Measurements from ENCODE around the gene DCAF17. TPM values are rescaled to one million over a fixed set of nuclear protein-coding genes. Genes with fewer than 3 reads are reported as not detected.

Gene DCAF17
- total RNA-seq, 1 experiment from 2014 or later = 14.0 TPM

DNA sequence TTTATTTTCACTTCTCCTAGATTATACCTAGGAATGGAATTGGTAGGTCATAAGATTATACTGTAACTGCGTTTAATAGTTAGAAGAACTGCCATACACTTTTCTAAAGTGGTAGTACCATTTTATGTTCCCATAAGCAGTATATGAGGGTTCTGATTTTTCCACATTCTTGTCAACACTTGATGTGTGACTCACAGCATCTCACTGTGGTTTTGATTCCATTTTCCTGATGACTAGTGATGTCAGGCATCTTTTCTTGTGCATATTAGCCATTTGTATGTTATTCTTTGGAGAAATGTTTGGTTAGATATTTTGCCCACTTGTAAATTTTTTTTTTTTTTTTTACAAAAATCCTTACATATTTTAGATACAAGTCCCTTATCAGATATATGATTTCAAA is 2.3 kb downstream of the DCAF17 start:
- in situ Hi-C loops (cut with HindIII; ENCODE audit: low sequenced_read_pairs) = no loop called here
- no peak for DNase-seq (ENCODE audit: low spot score)

DNA sequence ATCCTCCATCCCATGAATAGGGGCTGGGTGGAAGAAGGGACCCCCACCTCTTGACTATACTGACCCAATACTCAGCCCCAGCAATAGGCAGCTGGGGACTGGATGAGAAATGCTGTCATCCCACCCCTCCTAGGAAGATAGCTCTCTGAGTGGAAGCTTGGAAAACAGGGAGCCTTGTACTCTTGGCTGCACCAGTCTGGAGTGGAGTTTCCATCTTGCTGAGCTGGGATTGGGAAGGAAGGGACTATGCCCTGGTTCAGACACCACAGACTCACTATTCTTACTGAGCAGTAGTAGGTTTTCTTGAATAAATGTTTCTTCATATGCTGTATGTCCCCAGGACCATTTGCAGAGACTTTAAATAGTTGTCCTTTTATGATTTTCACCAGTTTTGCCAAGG is 7.4 kb downstream of the DCAF17 start:
- in situ Hi-C loops (cut with HindIII; ENCODE audit: low sequenced_read_pairs) = no loop called here
- no peak for DNase-seq (ENCODE audit: low spot score)

DNA sequence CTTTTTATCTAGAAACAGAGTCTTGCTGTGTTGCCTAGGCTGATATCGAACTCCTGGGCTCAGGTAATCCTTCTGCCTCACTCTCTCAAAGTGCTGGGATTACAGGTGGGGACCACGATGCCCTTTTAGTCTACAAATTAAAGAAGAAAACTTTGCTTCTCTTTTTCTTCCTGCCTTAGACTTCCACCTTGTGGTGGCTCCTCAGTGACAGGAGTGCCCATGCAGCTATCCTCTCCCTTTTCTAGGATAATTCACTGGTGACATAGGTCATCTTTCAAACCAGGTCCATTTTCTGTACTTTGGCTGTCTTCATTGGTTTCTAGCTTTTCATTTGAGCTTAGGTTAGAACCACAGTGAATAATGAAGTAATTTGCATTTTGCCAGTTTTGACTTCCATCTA is 13.6 kb downstream of the DCAF17 start:
- in situ Hi-C loops (cut with HindIII; ENCODE audit: low sequenced_read_pairs) = no loop called here

DNA sequence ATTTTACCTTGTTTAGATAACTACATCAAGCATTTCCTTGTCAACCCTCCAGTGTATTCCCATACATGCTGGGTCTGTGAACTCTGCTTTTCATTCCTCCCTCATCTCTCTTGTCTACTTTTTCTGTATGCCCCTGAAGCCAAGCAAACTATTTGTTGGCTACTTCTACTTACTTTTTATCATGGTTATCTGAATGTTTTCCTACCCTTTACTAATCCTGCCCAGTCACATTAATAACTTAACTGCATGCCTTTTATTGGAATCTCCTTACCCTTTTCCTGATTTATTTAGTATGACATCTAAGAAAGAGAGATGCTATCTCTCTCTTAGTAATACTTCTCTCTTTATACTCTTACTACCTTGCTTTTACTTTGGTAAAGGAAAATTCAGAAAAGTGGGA is 17.0 kb downstream of the DCAF17 start:
- no peak for DNase-seq (ENCODE audit: low spot score)
- in situ Hi-C loops (cut with HindIII; ENCODE audit: low sequenced_read_pairs) = no loop called here

More for the DNA sequence above, 13.6 kb downstream of the DCAF17 start:
- DNase-seq (ENCODE audit: low spot score) = no peak

DNA sequence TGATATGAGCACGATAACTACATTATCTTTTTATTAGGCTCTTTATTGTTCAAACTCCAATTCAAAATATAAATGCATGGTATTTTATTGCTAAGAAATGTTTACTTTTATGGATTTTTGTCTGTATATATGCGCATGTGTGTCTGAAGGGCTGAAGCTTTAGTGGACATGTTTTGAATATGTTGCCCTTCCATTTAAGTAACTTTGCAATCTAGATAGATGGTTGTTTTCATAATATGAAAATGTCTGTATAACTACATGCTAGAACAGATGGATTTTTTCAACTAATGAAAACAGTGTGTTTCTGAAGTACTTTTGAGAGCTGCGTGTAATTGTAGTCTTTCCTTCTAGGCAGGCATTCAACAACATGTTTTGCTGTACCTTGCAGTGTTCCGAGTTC is 18.7 kb downstream of the DCAF17 start:
- in situ Hi-C loops (cut with HindIII; ENCODE audit: low sequenced_read_pairs) = no loop called here
- DNase-seq (ENCODE audit: low spot score) = no peak

DNA sequence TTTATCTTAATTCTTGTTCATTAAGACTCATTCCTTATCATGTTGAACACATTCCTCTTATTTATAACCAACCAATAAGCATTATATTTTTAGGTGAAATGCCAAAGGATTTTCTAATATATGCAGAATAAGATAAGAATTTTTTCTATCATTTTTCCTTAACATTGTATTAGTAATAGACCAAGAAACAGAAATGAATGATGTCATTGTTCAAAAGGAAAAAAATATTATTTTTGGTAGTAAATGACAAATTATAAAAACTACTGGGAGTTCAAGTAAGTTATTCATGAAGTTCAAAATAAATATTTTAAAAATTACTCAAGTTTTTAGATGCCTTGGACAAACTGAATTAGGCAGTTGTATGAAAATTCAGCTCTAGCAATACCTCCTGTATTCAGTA is 25.5 kb downstream of the DCAF17 start:
- in situ Hi-C loops (cut with HindIII; ENCODE audit: low sequenced_read_pairs) = no loop called here
- no peak for DNase-seq (ENCODE audit: low spot score)

DNA sequence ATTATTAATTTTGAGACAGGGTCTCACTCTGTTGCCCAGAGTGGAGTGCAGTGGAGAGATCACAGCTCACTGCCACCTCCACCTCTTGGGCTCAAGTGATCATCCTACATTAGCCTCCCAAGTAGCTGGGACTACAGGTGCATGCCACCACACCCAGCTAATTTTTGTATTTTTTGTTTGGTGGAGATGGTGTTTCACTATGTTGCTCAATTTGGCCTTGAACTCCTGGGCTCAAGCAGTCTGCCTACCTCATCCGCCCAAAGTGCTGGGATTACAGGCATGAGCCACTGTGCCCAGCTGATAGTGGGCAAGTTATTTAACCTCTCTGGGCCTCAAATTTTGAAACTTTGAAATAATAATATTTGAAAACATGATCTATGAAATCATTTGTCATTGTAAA is 26.5 kb downstream of the DCAF17 start:
- in situ Hi-C loops (cut with HindIII; ENCODE audit: low sequenced_read_pairs) = no loop called here
- no peak for DNase-seq (ENCODE audit: low spot score)

DNA sequence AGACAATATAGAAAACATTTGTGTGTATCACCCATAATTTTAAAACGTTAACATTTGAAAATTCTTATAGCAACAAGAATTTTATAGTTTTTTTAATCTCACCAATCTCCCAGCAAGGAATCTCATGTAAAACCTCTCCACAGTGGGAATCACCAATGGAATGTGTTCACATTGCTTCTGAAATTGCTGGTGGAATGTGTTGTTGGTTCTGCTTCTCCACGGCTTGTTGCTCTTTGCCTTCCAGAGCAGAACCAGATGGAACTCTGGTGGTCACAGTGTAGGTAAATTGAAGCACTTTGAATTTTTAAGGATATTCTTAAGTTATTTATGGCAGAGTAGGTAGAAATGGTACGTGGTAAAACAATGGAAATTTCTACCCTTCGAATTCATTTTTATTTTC is 35.1 kb downstream of the DCAF17 start:
- DNase-seq (ENCODE audit: low spot score) = no peak
- in situ Hi-C loops (cut with HindIII; ENCODE audit: low sequenced_read_pairs) = no loop called here

DNA sequence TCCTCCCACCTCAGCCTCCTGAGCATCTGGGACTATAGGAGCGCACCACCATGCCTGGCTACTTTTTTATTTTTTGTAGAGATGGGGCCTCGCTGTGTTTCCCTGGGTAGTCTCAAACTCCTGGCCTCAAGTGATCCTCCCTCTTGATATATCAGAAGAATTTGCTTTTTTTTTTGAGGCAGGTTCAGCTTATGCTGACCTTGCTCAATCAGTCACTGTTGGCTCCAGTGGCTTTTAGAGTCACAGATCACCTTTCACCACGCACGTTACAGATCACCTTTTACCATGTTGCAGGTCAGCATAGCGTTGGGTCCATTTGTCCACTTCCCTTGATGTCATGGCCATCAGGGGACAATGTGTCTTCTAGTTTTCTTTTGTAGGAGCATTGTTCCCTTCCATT is 36.1 kb downstream of the DCAF17 start:
- DNase-seq (ENCODE audit: low spot score) = no peak
- in situ Hi-C loops (cut with HindIII; ENCODE audit: low sequenced_read_pairs) = no loop called here

DNA sequence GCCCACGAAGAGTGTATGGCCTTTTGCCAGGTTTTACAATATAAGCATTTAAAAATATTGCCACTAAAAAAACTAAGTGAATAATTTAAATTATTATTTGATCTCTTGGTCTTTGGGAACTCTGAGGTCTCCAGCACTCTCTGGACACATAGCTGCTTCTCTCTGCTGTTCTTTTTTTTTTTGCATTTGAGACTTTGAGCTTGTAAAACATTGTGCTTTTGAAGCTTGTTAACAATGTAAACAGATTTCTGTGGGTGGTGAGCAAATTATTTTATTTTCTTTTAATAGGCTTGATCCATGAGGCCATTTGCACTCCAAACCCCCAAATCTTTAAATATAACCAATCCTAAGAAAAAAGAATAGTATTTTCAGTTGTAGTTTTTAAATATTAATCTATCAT is 42.0 kb downstream of the DCAF17 start:
- in situ Hi-C loops (cut with HindIII; ENCODE audit: low sequenced_read_pairs) = no loop called here
- no peak for DNase-seq (ENCODE audit: low spot score)

DNA sequence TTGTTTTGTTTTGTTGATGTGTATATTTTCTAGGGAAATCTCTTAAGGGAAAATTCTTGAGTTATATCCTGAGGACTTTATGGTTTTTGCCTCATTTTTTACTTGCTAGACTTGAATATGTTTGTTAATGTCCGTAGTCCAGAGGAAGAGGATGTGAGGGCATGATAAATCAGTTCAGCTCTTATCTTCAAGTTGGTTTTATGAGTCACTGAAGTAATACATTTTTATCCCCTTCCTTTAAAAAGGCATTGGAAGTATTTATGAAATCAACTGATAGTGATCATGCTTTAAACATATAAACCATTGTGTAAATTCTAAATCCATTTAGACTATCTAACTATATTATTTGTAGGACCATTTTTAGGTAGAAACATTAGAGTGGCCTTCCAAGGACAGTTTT is 44.3 kb downstream of the DCAF17 start:
- in situ Hi-C loops (cut with HindIII; ENCODE audit: low sequenced_read_pairs) = no loop called here
- no peak for DNase-seq (ENCODE audit: low spot score)

DNA sequence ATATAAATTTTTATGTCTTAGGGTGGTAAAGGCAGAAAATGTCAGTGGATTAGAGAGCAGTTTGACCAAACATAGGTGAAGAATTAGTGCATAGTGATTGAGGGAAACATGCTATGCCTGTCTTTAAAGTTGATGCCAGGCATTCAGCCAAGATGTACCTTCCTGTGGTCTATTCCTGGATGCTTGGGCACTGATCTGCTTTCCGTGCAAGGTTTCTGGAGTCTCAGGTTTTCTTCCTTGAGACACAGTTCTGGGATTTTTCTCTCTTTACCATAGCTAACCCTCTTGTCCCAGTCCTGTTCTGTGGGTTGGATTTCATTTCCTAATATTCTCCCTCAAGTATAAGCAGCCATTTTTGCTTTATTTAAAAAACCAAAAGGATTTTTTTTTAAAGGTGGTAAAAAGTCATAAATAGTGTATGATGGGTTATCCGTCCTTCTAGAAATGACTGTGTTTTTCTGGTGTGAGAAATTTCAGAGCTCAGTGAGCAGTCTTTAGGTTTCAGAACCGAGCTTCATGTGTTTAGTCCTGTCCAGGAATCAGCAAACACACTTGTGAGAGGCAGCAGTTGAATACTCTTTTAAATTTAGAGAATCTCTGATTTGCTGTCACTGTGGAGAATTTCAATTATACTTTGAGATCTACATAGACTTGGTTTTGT is 45.3 kb downstream of the DCAF17 start:
- DNase-seq (ENCODE audit: low spot score) = no peak
- in situ Hi-C loops (cut with HindIII; ENCODE audit: low sequenced_read_pairs) = no loop called here

DNA sequence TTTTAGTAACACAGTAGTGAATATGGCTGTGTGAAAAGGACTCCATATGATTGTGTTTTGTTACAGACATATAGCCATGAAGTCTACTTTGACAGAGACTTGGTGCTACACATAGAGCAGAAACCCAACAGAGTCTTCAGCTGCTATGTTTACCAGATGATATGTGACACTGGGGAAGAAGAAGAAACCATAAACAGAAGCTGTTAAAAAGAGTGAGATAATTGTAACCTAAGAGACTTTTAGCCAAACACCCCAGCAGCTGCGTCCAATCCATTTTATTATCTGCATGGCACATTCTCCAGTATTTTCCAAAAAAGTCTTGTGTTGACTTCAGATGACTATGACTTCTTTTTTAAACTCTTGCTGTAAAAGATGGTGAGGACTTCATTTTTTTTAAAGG is 46.9 kb downstream of the DCAF17 start:
- in situ Hi-C loops (cut with HindIII; ENCODE audit: low sequenced_read_pairs) = no loop called here
- no peak for DNase-seq (ENCODE audit: low spot score)

DNA sequence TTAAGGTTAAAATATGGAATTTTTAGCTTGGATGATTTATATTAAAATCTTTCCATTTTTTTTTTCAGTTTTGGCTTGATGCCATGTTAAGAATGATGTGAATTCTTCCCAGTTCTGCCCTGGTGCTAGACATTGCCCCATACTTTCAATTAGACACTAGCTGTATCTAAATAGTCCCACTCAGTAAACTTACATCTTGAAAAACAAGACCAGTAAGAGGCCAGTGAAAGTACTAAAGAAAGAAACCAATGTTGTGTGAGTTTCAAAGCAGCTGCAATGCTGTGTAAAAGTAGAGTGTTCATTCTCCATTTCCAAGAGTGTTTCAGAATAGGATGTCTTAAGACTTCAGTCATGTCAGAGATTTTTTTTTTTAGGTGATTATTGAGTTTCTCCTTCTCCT is 48.3 kb downstream of the DCAF17 start:
- DNase-seq (ENCODE audit: low spot score) = no peak
- in situ Hi-C loops (cut with HindIII; ENCODE audit: low sequenced_read_pairs) = no loop called here

DNA sequence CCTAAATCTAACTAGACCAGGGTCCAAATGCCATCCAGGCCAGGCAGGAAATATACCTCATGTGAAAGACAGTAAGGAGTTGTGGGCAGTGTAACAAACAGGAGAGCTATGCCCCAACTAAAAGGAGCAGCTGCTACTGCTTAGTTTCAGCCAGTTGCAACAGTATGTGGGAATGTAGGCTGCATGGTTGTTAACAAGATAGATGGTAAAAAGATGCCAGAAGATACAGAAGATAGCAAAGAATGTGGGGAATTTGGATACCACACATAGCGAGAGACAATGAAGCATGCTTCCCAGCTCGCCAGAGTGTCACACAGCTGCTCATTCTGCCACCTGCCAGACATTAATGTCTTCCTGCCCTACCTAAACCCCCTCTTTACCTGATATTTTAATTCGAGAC is 48.9 kb downstream of the DCAF17 start:
- in situ Hi-C loops (cut with HindIII; ENCODE audit: low sequenced_read_pairs) = no loop called here
- no peak for DNase-seq (ENCODE audit: low spot score)

DNA sequence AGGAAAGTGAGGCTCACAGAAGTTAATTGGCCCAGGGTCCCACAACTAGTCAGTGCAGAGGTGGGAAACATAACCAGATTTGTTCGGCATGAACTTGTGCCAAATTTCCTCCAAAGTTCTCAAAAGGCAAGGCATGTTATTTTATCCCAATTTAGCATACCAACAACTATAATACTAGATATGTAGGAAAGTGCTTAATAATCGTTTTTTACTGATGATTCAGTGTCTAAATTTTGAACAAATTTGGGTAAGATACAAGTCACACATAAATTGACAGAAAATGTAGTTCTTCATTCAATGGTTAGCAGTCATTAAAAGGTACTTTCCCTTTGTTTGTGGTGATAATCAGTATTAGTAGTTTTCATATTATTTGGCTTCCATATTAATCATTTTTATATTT is 49.8 kb downstream of the DCAF17 start:
- in situ Hi-C loops (cut with HindIII; ENCODE audit: low sequenced_read_pairs) = no loop called here
- DNase-seq (ENCODE audit: low spot score) = no peak

DNA sequence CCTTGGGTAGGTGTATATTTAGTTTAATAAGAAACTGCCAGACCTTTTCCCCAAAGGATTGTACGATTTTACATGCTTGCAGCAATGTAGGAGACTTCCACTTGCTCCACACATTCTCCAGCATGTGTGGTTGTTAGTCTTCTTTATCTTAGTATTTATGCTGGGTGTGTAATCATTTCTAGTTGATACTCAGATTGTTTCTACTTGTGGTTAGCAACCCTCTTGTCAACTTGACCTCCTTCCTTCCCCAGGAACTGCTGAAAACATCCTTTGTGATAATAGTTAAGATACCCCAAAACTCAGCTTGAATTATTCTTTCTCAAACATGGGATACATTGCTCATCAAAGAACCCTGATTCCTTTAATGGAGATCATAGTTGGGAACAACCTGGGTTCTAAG is 51.1 kb downstream of the DCAF17 start:
- in situ Hi-C loops (cut with HindIII; ENCODE audit: low sequenced_read_pairs) = no loop called here
- no peak for DNase-seq (ENCODE audit: low spot score)

DNA sequence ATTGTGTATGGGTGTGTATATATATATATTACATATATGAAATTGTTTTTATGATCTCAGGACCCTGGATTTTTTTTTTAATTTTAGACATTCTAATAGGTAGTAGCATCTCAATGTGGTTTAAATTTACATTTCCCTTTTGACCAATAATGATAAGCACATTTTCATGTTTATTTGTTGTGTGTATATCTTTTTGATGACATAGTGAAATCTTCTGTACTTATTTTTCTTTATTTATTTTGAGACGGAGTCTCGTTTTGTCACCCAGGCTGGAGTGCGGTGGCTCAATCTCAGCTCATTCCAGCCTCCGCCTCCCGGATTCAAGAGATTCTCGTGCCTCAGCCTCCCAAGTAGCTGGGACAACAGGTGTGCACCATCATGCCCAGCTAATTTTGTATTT is 53.2 kb downstream of the DCAF17 start:
- DNase-seq (ENCODE audit: low spot score) = no peak
- in situ Hi-C loops (cut with HindIII; ENCODE audit: low sequenced_read_pairs) = no loop called here

DNA sequence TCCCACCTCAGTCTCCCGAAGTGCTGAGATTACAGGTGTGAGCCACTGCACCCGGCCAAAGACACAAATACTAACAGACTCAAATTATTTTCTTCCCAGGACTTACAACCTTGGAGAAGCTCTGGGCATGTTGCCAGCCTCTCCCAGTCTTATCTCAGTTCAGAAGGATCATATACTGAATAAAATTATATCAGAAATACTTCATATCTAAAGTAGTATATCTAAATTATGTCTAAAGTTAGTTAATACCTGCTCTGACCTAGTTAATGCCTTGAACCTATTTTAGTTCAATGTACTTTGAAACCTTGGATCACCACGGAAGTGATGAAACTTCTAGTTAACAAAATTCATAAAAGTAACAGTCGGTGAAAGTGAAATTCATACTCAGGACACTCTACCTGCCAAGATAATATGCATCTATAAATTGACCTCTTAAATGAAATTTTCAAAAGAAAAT is 53.8 kb downstream of the DCAF17 start:
- in situ Hi-C loops (cut with HindIII; ENCODE audit: low sequenced_read_pairs) = no loop called here
- DNase-seq (ENCODE audit: low spot score) = no peak

DNA sequence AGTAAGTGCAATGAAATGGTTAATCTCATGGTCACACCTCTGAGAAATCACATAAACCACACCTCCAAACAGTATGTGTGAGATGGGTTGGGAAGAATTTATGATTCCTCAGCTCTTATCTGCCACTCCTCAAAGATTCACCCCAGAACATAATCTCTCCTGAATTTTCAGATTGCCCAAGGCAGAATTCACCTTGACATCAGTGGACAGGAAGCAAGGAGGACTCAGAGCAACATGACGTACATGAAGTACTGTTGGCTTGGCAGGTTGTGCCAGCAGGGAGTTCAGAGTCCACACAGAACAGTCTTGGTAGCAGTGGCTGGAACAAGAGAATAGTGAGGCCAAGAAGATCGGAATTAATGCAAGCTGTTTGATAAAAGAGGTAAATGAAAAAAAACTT is 56.6 kb downstream of the DCAF17 start:
- in situ Hi-C loops (cut with HindIII; ENCODE audit: low sequenced_read_pairs) = no loop called here
- DNase-seq (ENCODE audit: low spot score) = no peak

DNA sequence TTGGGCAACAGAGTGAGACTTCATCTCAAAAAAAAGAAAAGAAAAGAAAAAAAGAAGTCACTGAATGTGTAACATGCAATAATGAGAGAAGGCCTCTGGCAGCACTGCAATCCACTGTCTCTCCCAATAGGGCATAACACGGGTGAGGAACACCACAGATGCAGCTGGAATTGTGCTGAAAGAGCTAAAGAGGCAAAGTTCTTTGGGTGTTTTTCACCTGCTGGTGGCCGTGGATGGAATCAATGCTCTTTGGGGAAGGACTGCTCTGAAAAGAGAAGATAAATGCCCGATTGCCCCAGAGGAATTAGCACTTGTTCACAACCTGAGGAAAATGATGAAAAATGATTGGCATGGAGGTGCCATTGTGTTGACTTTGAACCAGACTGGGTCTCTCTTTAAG is 57.3 kb downstream of the DCAF17 start:
- no peak for DNase-seq (ENCODE audit: low spot score)
- in situ Hi-C loops (cut with HindIII; ENCODE audit: low sequenced_read_pairs) = no loop called here

DNA sequence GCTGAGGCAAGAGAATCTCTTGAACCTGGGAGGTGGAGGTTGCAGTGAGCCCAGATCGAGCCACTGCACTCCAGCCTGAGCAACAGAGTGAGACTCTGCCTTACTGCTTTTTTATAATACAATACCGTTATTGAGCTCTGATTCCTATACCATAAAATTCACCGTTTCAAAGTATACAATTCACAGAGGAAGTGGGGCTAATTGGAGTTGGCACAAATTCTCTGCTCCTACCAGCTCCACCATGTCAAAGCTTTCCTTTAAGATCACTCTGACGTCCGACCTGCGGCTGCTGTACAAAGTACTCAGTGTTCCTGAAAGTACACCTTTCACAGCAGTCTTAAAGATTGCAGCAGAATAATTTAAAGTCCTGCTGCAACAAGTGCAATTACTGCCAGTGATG is 58.6 kb downstream of the DCAF17 start:
- no peak for DNase-seq (ENCODE audit: low spot score)
- in situ Hi-C loops (cut with HindIII; ENCODE audit: low sequenced_read_pairs) = no loop called here
